H1 (cell line): ENCODE data around the gene FAM120B. TPM values are rescaled to one million over a fixed set of nuclear protein-coding genes. Genes with fewer than 3 reads are reported as not detected.

Experiments used
- ASH2L ChIP-seq: fragments of 200-600, 300-600 bp; sonication (generic); IDR thresholded peaks from one replicate; pipeline ENCODE4 v1.7.1; 2017; ENCODE audit warnings: low read length
- BCL11A ChIP-seq, 2 experiments: IDR thresholded peaks; one replicate each; pipeline ENCODE4 v1.6.1; 2011; ENCODE audit warnings: low read depth in 2 of 2, low read length in 2 of 2, mild to moderate bottlenecking in 2 of 2
- CHD1 ChIP-seq: IDR thresholded peaks from 2 replicates; pipeline ENCODE4 v1.6.1; 2012; ENCODE audit warnings: low read depth, low read length, improper control_type of control experiment
- CTCF ChIP-seq, 3 experiments: IDR thresholded peaks; 1 replicate in 2 of 3; 2 replicates in 1 of 3; pipeline versions ENCODE4 v1.5.1 to v1.6.1; 2011; ENCODE audit warnings: low read length in 3 of 3, mild to moderate bottlenecking in 3 of 3, inconsistent platforms in 2 of 3, low read depth in 1 of 3, moderate library complexity in 1 of 3; ENCODE audit not compliant: insufficient read depth in 1 of 3; ENCODE audit errors: control extremely low read depth in 1 of 3
- EGR1 ChIP-seq: IDR thresholded peaks from 2 replicates; pipeline ENCODE4 v1.6.1; 2011; ENCODE audit warnings: low read depth, low read length, borderline replicate concordance
- FOSL1 ChIP-seq: IDR thresholded peaks from 2 replicates; pipeline ENCODE4 v1.6.1; 2011; ENCODE audit warnings: mild to moderate bottlenecking, low read depth, low read length, moderate library complexity; ENCODE audit not compliant: insufficient read depth
- GABPA ChIP-seq: IDR thresholded peaks from 2 replicates; pipeline ENCODE4 v1.6.1; 2011; ENCODE audit warnings: mild to moderate bottlenecking, low read length, moderate library complexity, borderline replicate concordance; ENCODE audit not compliant: insufficient read depth
- KDM1A ChIP-seq: fragments of 200-600, 300-600 bp; sonication (generic); IDR thresholded peaks from 2 replicates; pipeline ENCODE4 v1.7.1; 2016; ENCODE audit warnings: mild to moderate bottlenecking, low read length, borderline replicate concordance
- POLR2A ChIP-seq, 2 experiments: IDR thresholded peaks; 1 replicate in 1 of 2; 2 replicates in 1 of 2; pipeline ENCODE4 v1.6.1; 2011; ENCODE audit warnings: low read depth in 2 of 2, low read length in 2 of 2, mild to moderate bottlenecking in 2 of 2; ENCODE audit errors: control extremely low read depth in 1 of 2
- RAD21 ChIP-seq, 2 experiments: IDR thresholded peaks in 1 of 2; conservative IDR thresholded peaks in 1 of 2; 2 replicates each; pipeline ENCODE4 v1.6.1; 2011; ENCODE audit warnings: low read depth in 2 of 2, low read length in 2 of 2, improper control_type of control experiment in 1 of 2, inconsistent platforms in 1 of 2, mild to moderate bottlenecking in 1 of 2, moderate library complexity in 1 of 2
- RNF2 ChIP-seq: fragments of 200-900, 300-1000 bp; sonication (generic); IDR thresholded peaks from 2 replicates; pipeline ENCODE4 v1.7.1; 2016; ENCODE audit warnings: borderline replicate concordance, low read depth, mild to moderate bottlenecking, antibody characterized with exemption, low read length; ENCODE audit not compliant: poor library complexity, severe bottlenecking; ENCODE audit errors: missing control alignments
- SIN3A ChIP-seq, 2 experiments: IDR thresholded peaks in 1 of 2; conservative IDR thresholded peaks in 1 of 2; 2 replicates each; pipeline ENCODE4 v1.6.1; 2011 to 2012; ENCODE audit warnings: low read length in 2 of 2, improper control_type of control experiment in 1 of 2, low read depth in 1 of 2, mild to moderate bottlenecking in 1 of 2
- SUZ12 ChIP-seq: fragments of 200-600 bp; sonication (generic); IDR thresholded peaks from 2 replicates; pipeline ENCODE4 v1.6.1; 2012; ENCODE audit warnings: mild to moderate bottlenecking, inconsistent platforms, low read length, moderate library complexity, mixed read lengths
- TAF1 ChIP-seq: IDR thresholded peaks from 2 replicates; pipeline ENCODE4 v1.6.1; 2011; ENCODE audit warnings: mild to moderate bottlenecking, low read depth, low read length
- TBP ChIP-seq: IDR thresholded peaks from 2 replicates; pipeline ENCODE4 v1.6.1; 2011; ENCODE audit warnings: low read depth, low read length, improper control_type of control experiment
- TCF12 ChIP-seq: IDR thresholded peaks from 2 replicates; pipeline ENCODE4 v1.6.1; 2011; ENCODE audit warnings: low read depth, mild to moderate bottlenecking, low read length
- USF2 ChIP-seq: IDR thresholded peaks from 2 replicates; pipeline ENCODE4 v1.6.1; 2011; ENCODE audit warnings: low read length, improper control_type of control experiment
- polyA plus RNA-seq, 7 experiments: library from polyadenylated mRNA; depleted of rRNA in 3 of 7; stranded (reverse) in 5 of 7; unstranded in 2 of 7; fragments of >200 nt in 5 of 7; fragments of 200-250 nt in 2 of 7; gene quantifications; 1 replicate in 5 of 7; 2 replicates in 1 of 7; 4 replicates in 1 of 7; pipeline versions ENCODE4 v1.2.1 to v1.2.3, GENCODE V29; 2011 to 2013; ENCODE audit warnings: missing spikeins in 2 of 7, mixed read lengths in 2 of 7
- total RNA-seq: library from RNA; stranded (reverse); fragmentation: NEBNext Ultra II Directional; extraction: Animal tissue kit (Norgen Biotek cat#: 25700); gene quantifications from 2 replicates; pipeline ENCODE4 v1.2.1, GENCODE V29; 2021

FAM120B gene
- total and polyA plus RNA-seq, 2 of the 8 experiments (the other 6 are each of a cell fraction or from before 2014, with no cell fraction given) = 5.1 to 12.5 TPM

DNA sequence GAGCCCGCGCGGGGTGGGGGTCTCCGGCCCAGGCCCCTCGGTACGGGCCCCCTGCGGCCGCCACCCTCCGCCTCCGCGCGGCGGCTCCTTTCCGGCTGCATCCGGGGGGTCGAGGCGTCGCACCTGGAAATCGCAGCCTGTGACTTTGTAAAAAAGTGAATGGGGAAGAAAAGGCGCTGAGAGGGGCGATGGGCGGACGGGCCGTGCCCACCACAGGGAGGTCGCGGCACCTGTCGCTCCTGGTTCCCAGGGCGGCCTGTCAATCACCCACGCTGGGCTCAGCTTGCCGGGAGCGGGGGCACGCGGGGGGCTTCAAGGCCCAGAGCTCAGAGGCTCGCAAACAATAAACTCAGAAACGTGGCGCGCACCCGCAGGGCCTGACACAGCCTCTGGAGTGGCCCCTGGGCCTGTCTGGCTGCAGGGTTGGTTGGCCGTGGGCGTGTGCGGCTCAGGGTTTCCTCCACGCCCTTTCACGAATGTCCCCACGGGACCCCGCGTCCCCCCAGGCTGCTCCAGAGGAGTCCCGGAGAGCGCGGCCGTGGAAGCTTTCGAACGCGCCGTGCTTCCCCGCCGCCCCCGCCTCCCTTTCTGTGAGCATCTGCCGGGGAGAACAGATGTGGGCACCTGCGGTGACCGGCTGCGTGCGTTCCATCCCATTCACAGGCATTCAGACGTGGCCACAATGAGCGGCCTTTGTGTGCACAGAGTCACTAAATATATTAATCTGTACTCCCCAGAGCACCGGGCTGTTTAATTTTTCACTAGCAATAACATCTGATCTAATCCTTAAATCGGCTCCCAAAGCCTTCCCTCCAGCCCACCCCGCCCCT is 9.6 kb upstream of the FAM120B start (continued):
- TF ChIP-seq RAD21 (IDR thresholded peaks at IDR 0.05 in 1 of 2, conservative IDR thresholded peaks at IDR 0.05 in 1 of 2; ENCODE audit: low read depth in 2 of 2, low read length in 2 of 2) (no peak), TBP (no peak), SUZ12 (peak; percentile 33; the same call in 1 of the 2 replicates), TCF12 (peak; percentile 54; the same call in 1 of the 2 replicates), EGR1 (no peak), CHD1 (no peak), RNF2 (no peak), FOSL1 (no peak), CTCF (IDR thresholded peaks at IDR 0.05; ENCODE audit: control extremely low read depth in 1 of 3, insufficient read depth in 1 of 3, low read depth in 1 of 3, low read length in 3 of 3) (no peak), USF2 (no peak), ASH2L (no peak), SIN3A (conservative IDR thresholded peaks at IDR 0.05 in 1 of 2, IDR thresholded peaks at IDR 0.05 in 1 of 2; ENCODE audit: low read depth in 1 of 2, low read length in 2 of 2) (no peak), BCL11A (IDR thresholded peaks at IDR 0.05; ENCODE audit: low read depth in 2 of 2, low read length in 2 of 2) (no peak), KDM1A (no peak), TAF1 (0 out of 2 replicates have a peak, but pooled peaks have one; percentile 10), POLR2A (IDR thresholded peaks at IDR 0.05; ENCODE audit: control extremely low read depth in 1 of 2, low read depth in 2 of 2, low read length in 2 of 2) (peak in 1 of 2 experiments; percentile 25; a peak in 1 of 3 replicates), GABPA (no peak)
